IPS-NIHi7 (cell line): ENCODE data around the gene INTU.
"Not testable (repeated sequence)": the region's sequence is repeated elsewhere in the genome, so short reads cannot be mapped to it uniquely, and the experiment has no call there.

Experiments
- DNase-seq: peaks from one replicate; pipeline ENCODE4 v3.0.0; 2012; ENCODE audit warnings: mixed read lengths; ENCODE audit errors: extremely low spot score

The INTU gene

GRCh38 chr4:127632420-127633403, at the start of gene INTU:
TSS of gene INTU (plus strand) at chr4:127632957. CDS start at chr4:127633035, 78 bp downstream.
- DNase-seq, result peak; percentile 96

GRCh38 chr4:127586496-127586895, 46.3 kb upstream of the INTU start:
- not testable (repeated sequence) for DNase-seq

- peak; percentile 69 for DNase-seq
Measured at GRCh38 chr4:127586922-127587571, 45.7 kb upstream of the INTU start.

- not testable (repeated sequence) for DNase-seq
Measured at GRCh38 chr4:127589153-127589552, 43.6 kb upstream of the INTU start.

GRCh38 chr4:127598656-127599055, 34.1 kb upstream of the INTU start:
- DNase-seq, result no peak

- no peak for DNase-seq
Measured at GRCh38 chr4:127601029-127601428, 31.7 kb upstream of the INTU start.

- DNase-seq, result peak; percentile 82
Measured at GRCh38 chr4:127604949-127605709, 27.6 kb upstream of the INTU start.

- no peak for DNase-seq
Measured at GRCh38 chr4:127606823-127607222, 25.9 kb upstream of the INTU start.

- no peak for DNase-seq
Measured at GRCh38 chr4:127609484-127609883, 23.3 kb upstream of the INTU start.

- no peak for DNase-seq
Measured at GRCh38 chr4:127610488-127610887, 22.3 kb upstream of the INTU start.

- no peak for DNase-seq
Measured at GRCh38 chr4:127616898-127617297, 15.9 kb upstream of the INTU start.

- no peak for DNase-seq
Measured at GRCh38 chr4:127618427-127618826, 14.3 kb upstream of the INTU start.

GRCh38 chr4:127622621-127622920, 10.2 kb upstream of the INTU start:
- DNase-seq, result no peak

- DNase-seq, result peak; percentile 86
Measured at GRCh38 chr4:127622921-127623796, 9.6 kb upstream of the INTU start.

- no peak for DNase-seq
Measured at GRCh38 chr4:127623797-127624083, 9.0 kb upstream of the INTU start.

GRCh38 chr4:127624173-127624572, 8.6 kb upstream of the INTU start:
- no peak for DNase-seq

GRCh38 chr4:127629371-127629770, 3.4 kb upstream of the INTU start:
- DNase-seq, result no peak

- no peak for DNase-seq
Measured at GRCh38 chr4:127630152-127630551, 2.6 kb upstream of the INTU start.

GRCh38 chr4:127631420-127631819, 1.3 kb upstream of the INTU start:
- DNase-seq, result no peak

GRCh38 chr4:127634181-127634580, 1.4 kb downstream of the INTU start:
- no peak for DNase-seq

- no peak for DNase-seq
Measured at GRCh38 chr4:127641524-127641923, 8.8 kb downstream of the INTU start.

GRCh38 chr4:127642169-127642568, 9.4 kb downstream of the INTU start:
- DNase-seq, result no peak
